ENCODE data around the gene POLR3A. TPM values are rescaled to one million over a fixed set of nuclear protein-coding genes. Genes with fewer than 3 reads are reported as not detected.

The POLR3A gene
- total and polyA plus RNA-seq, 4 experiments from 2014 or later = 4.5 to 17.6 (median 13.3) TPM

DNA sequence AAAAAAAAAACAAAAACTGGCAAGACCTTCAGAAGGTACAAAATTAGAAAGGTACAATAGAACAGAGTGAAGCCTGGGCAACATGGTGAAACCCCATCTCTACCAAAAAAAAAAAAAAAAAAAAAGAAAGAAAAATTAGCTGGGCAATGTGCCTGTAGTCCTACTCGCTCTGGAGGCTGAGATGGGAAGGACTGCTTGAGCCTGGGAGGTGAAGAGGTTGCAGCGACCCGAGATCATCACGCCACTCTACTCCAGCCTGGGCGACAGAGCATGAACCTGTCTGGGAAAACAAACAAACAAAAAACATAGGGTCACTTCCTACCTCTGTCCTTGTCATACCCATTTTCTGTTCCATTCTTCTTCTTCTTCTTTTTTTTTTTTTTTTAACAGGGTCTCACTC, 57.2 kb downstream of the POLR3A start:
- CTCF ChIA-PET (ENCODE audit: partially characterized antibody) = no interaction called here
- peak overlapping the region in 2 of 7 donors; percentile 3 to 87 for H3K27ac Mint-ChIP-seq

DNA sequence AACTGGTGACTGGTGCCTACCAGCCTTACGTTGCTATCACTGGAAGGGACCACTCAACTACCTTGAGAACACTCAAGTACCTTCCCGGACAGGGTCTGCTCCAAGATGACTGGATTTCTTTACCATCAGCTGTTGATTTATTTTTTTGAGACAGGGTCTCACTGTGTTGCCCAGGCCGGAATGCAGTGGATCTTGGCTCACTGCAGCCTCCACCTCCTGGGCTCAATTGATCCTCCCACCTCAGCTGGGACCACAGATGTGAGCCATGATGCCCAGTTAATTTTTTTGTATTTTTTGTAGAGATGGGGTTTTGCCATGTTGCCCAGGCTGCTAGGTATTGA, 57.5 kb downstream of the POLR3A start:
- peaks cover 6 to 15% (median 11%) of the 10 kb centered on the region in 4 donors for H3K4me1 Mint-ChIP-seq
- H3K27me3 ChIP-seq (ENCODE audit: insufficient read depth, low read length) = no peaks in the 10 kb centered on the region
- H3K4me3 ChIP-seq (ENCODE audit: low read length in 2 of 2) = no peak overlapping the region
- no peaks in the 10 kb centered on the region for H3K9me3 ChIP-seq (ENCODE audit: control insufficient read depth in 1 of 2, low read length in 2 of 2)
- intact Hi-C loops (cut with micrococcal nuclease) = no loop called here
- no peak overlapping the region for H3K4me3 Mint-ChIP-seq
- H3K36me3 Mint-ChIP-seq = peaks cover 12 to 13% of the 10 kb centered on the region in 2 donors
- H3K27ac ChIP-seq (ENCODE audit: low read depth, low read length) = no peak overlapping the region
- H3K4me1 ChIP-seq (ENCODE audit: insufficient read depth, low read length) = peaks cover 9% of the 10 kb centered on the region
- DNase-seq = no peak
- no peaks in the 10 kb centered on the region for H3K9me3 Mint-ChIP-seq
- ChIA-PET POLR2A (ENCODE audit: partially characterized antibody) (no interaction called here), CTCF (ENCODE audit: partially characterized antibody) (no interaction called here)
- no peaks in the 10 kb centered on the region for H3K36me3 ChIP-seq (ENCODE audit: insufficient read depth, low read length)
- no peaks in the 10 kb centered on the region for H3K27me3 Mint-ChIP-seq
- H3K27ac Mint-ChIP-seq = peak overlapping the region in 3 of 7 donors; percentile 38 to 77 (median 57)

More for the DNA sequence above, 57.2 kb downstream of the POLR3A start:
- Mint-ChIP-seq H3K36me3 (peaks cover 14 to 17% of the 10 kb centered on the region in 2 donors), H3K27me3 (no peaks in the 10 kb centered on the region), H3K4me3 (no peak overlapping the region), H3K4me1 (peaks cover 6 to 15% (median 11%) of the 10 kb centered on the region in 4 donors), H3K9me3 (no peaks in the 10 kb centered on the region)
- peaks cover 3% of the 10 kb centered on the region for H3K36me3 ChIP-seq (ENCODE audit: insufficient read depth, low read length)
- no peaks in the 10 kb centered on the region for H3K9me3 ChIP-seq (ENCODE audit: control insufficient read depth in 1 of 2, low read length in 2 of 2)
- H3K27me3 ChIP-seq (ENCODE audit: insufficient read depth, low read length) = no peaks in the 10 kb centered on the region
- POLR2A ChIA-PET (ENCODE audit: partially characterized antibody) = no interaction called here
- intact Hi-C loops (cut with micrococcal nuclease) = no loop called here
- no peak for DNase-seq
- H3K4me3 ChIP-seq (ENCODE audit: low read length in 2 of 2) = no peak overlapping the region
- H3K4me1 ChIP-seq (ENCODE audit: insufficient read depth, low read length) = peaks cover 9% of the 10 kb centered on the region
- H3K27ac ChIP-seq (ENCODE audit: low read depth, low read length) = no peak overlapping the region

DNA sequence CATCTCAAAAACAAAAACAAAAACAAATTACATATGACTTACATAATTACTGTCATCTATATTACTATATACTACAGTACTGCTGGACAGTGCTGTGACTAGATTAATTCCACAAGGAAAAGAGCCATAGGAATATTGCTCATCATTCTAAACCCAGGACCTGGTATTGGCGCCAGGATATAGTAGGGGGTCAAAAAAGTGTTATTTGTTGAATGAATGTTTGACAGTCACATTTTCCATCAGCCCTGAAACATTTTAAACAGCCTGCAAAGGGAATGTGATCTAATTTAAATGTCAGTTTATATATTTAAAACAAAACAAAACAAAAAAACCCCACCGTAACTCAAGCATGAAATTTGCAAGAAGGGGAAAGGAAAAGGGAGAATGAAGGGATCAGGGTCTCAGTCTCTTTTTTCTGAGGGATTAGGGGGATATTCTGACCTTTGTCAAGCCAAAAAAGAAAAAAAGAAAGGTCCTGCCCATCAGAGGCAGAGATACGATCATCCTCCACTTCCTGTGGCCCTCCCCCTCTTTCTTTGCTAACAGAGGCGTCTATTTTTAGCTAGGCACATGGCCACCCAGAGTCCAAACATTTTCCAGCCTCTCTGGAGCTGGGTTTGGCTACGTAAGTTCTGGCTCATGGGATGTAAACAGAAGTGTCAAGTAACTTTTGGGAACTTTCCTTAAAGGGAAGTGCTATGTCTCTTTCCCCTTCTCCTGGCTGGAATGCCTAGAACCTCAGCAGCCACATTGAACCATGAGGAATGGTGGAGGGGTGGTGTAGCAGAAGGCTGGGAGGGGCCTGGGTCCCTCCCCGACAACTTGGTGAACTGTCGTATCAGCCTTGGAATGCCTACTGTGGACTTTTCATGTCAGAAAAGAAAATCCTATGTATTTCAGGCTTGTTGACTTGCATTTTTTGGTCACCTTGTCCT, 58.2 kb downstream of the POLR3A start:
- Mint-ChIP-seq H3K27me3 (no peaks in the 10 kb centered on the region), H3K9me3 (no peaks in the 10 kb centered on the region), H3K4me1 (peaks cover 6 to 15% (median 11%) of the 10 kb centered on the region in 4 donors), H3K4me3 (peak overlapping the region in 1 of 8 donors; percentile 46), H3K36me3 (peaks cover 8 to 9% of the 10 kb centered on the region in 2 donors), H3K27ac (peak overlapping the region in 4 of 7 donors; percentile 6 to 66 (median 48))
- H3K36me3 ChIP-seq (ENCODE audit: insufficient read depth, low read length) = no peaks in the 10 kb centered on the region
- H3K4me3 ChIP-seq (ENCODE audit: low read length in 2 of 2) = no peak overlapping the region
- H3K27ac ChIP-seq (ENCODE audit: low read depth, low read length) = no peak overlapping the region
- H3K9me3 ChIP-seq (ENCODE audit: control insufficient read depth in 1 of 2, low read length in 2 of 2) = no peaks in the 10 kb centered on the region
- no peak for DNase-seq
- H3K4me1 ChIP-seq (ENCODE audit: insufficient read depth, low read length) = peaks cover 9% of the 10 kb centered on the region
- intact Hi-C loops (cut with micrococcal nuclease) = no loop called here
- ChIA-PET CTCF (ENCODE audit: partially characterized antibody) (no interaction called here), POLR2A (ENCODE audit: partially characterized antibody) (no interaction called here)
- no peaks in the 10 kb centered on the region for H3K27me3 ChIP-seq (ENCODE audit: insufficient read depth, low read length)

- Mint-ChIP-seq H3K4me3 (no peak overlapping the region), H3K36me3 (peaks cover 0 to 2% of the 10 kb centered on the region in 2 donors), H3K4me1 (peaks cover 6 to 15% (median 10%) of the 10 kb centered on the region in 4 donors), H3K9me3 (peaks cover 0 to 3% (median 0%) of the 10 kb centered on the region in 8 donors), H3K27ac (no peak overlapping the region), H3K27me3 (peaks cover 0 to 4% of the 10 kb centered on the region in 2 donors)
- Histone ChIP-seq H3K9me3 (ENCODE audit: control insufficient read depth in 1 of 2, low read length in 2 of 2) (no peaks in the 10 kb centered on the region), H3K4me3 (ENCODE audit: low read length in 2 of 2) (no peak overlapping the region), H3K27ac (ENCODE audit: low read depth, low read length) (no peak overlapping the region), H3K4me1 (ENCODE audit: insufficient read depth, low read length) (peaks cover 9% of the 10 kb centered on the region), H3K27me3 (ENCODE audit: insufficient read depth, low read length) (no peaks in the 10 kb centered on the region), H3K36me3 (ENCODE audit: insufficient read depth, low read length) (no peaks in the 10 kb centered on the region)
- POLR2A ChIA-PET (ENCODE audit: partially characterized antibody) = no interaction called here
- intact Hi-C loops (cut with micrococcal nuclease) = no loop called here
- no peak for DNase-seq
- CTCF ChIA-PET (ENCODE audit: partially characterized antibody) = no interaction called here
Observed at GRCh38 chr10:77969114-77969513, 60.2 kb downstream of the POLR3A start.

- Histone ChIP-seq H3K27ac (ENCODE audit: low read depth, low read length) (no peak overlapping the region), H3K4me1 (ENCODE audit: insufficient read depth, low read length) (peaks cover 9% of the 10 kb centered on the region), H3K4me3 (ENCODE audit: low read length in 2 of 2) (no peak overlapping the region), H3K27me3 (ENCODE audit: insufficient read depth, low read length) (no peaks in the 10 kb centered on the region), H3K9me3 (ENCODE audit: control insufficient read depth in 1 of 2, low read length in 2 of 2) (no peaks in the 10 kb centered on the region), H3K36me3 (ENCODE audit: insufficient read depth, low read length) (no peaks in the 10 kb centered on the region)
- H3K27ac Mint-ChIP-seq = no peak overlapping the region
- intact Hi-C loops (cut with micrococcal nuclease) = no loop called here
- H3K4me3 Mint-ChIP-seq = no peak overlapping the region
- POLR2A ChIA-PET (ENCODE audit: partially characterized antibody) = no interaction called here
- DNase-seq = no peak
- H3K27me3 Mint-ChIP-seq = peaks cover 0 to 6% of the 10 kb centered on the region in 2 donors
- CTCF ChIA-PET (ENCODE audit: partially characterized antibody) = no interaction called here
- H3K9me3 Mint-ChIP-seq = peaks cover 0 to 3% (median 0%) of the 10 kb centered on the region in 8 donors
- peaks cover 0 to 2% of the 10 kb centered on the region in 2 donors for H3K36me3 Mint-ChIP-seq
- peaks cover 6 to 15% (median 10%) of the 10 kb centered on the region in 4 donors for H3K4me1 Mint-ChIP-seq
Observed at GRCh38 chr10:77967611-77968022, 61.7 kb downstream of the POLR3A start.

DNA sequence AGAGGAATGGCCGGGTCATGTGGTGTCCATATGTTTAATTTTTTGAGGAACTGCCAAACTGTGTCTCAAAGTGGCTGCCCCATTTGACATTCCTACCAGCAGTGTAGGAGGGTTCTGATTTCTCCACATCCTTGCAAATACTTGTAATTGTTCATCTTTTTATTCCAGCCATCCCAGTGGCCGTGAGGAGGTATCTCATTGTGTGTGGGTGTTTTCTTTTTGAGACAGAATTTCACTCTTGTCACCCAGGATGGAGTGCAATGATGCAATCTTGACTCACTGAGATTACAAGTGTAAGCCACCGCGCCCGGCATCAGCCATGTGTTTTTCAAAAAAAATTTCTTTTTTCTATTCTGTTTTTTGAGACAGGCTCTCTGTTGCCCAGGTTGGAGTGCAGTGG, 64.0 kb downstream of the POLR3A start:
- no peaks in the 10 kb centered on the region for H3K4me1 Mint-ChIP-seq
- peaks cover 0 to 3% (median 0%) of the 10 kb centered on the region in 8 donors for H3K9me3 Mint-ChIP-seq
- ChIA-PET CTCF (ENCODE audit: partially characterized antibody) (no interaction called here), POLR2A (ENCODE audit: partially characterized antibody) (no interaction called here)
- intact Hi-C loops (cut with micrococcal nuclease) = no loop called here
- DNase-seq = no peak
- Histone ChIP-seq H3K9me3 (ENCODE audit: control insufficient read depth in 1 of 2, low read length in 2 of 2) (no peaks in the 10 kb centered on the region), H3K4me3 (ENCODE audit: low read length in 2 of 2) (no peak overlapping the region), H3K27ac (ENCODE audit: low read depth, low read length) (no peak overlapping the region), H3K36me3 (ENCODE audit: insufficient read depth, low read length) (no peaks in the 10 kb centered on the region), H3K27me3 (ENCODE audit: insufficient read depth, low read length) (no peaks in the 10 kb centered on the region), H3K4me1 (ENCODE audit: insufficient read depth, low read length) (no peaks in the 10 kb centered on the region)
- no peak overlapping the region for H3K27ac Mint-ChIP-seq
- no peak overlapping the region for H3K4me3 Mint-ChIP-seq
- no peaks in the 10 kb centered on the region for H3K36me3 Mint-ChIP-seq
- peaks cover 0 to 9% of the 10 kb centered on the region in 2 donors for H3K27me3 Mint-ChIP-seq

DNA sequence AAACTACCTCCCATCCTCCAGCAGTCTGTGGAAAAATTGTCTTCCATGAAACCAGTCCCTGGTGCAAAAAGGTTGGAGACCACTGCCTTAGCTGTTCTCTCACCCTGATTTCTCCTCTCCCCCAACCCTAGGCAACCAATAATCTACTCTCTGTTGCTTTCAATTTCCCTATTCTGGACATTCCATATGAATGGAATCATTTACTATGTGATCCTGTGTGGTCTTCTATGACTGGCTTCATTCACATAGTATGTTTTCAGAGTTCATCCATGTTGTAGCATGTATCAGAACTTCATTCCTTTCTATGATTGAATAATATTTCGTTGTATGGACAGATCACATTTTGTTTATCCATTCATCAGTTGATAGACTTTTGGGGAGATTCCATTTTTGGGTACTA, 64.5 kb downstream of the POLR3A start:
- no peak overlapping the region for H3K4me3 ChIP-seq (ENCODE audit: low read length in 2 of 2)
- ChIA-PET POLR2A (ENCODE audit: partially characterized antibody) (no interaction called here), CTCF (ENCODE audit: partially characterized antibody) (no interaction called here)
- no peaks in the 10 kb centered on the region for H3K36me3 ChIP-seq (ENCODE audit: insufficient read depth, low read length)
- no peaks in the 10 kb centered on the region for H3K9me3 ChIP-seq (ENCODE audit: control insufficient read depth in 1 of 2, low read length in 2 of 2)
- H3K4me1 ChIP-seq (ENCODE audit: insufficient read depth, low read length) = no peaks in the 10 kb centered on the region
- Mint-ChIP-seq H3K27ac (no peak overlapping the region), H3K4me3 (no peak overlapping the region), H3K4me1 (no peaks in the 10 kb centered on the region), H3K36me3 (no peaks in the 10 kb centered on the region), H3K9me3 (peaks cover 0 to 3% (median 0%) of the 10 kb centered on the region in 8 donors), H3K27me3 (peaks cover 0 to 9% of the 10 kb centered on the region in 2 donors)
- no peak overlapping the region for H3K27ac ChIP-seq (ENCODE audit: low read depth, low read length)
- H3K27me3 ChIP-seq (ENCODE audit: insufficient read depth, low read length) = no peaks in the 10 kb centered on the region
- intact Hi-C loops (cut with micrococcal nuclease) = no loop called here
- DNase-seq = no peak

Measured in CD4-positive, alpha-beta memory T cell (primary cell).